NCI-H1105 treated with DMSO at 0.1 percent for 48 hours (cell line): ENCODE measurements around the gene STX17.

ENCODE experiments used
- DNase-seq: peaks from one replicate; lab custom pipeline; 2025; lab: John Stamatoyannopoulos, UW

STX17 gene

DNA sequence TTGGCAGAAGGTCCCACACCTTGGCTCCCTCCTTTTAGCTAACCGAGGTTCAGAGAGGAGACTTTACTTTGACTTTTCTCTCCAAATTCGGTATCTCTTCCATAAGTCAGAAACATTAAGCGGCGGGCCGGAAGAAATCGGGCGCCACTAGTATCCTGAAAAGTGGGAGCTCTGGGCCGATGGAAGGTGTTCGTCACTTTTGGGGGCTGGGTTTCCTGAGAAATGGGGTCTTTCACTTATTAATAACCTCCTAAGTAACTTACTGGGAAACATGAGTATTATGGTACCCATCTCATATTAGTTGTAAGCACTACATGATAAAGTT is 716 bp downstream of the STX17 start:
- DNase-seq: no peak

DNA sequence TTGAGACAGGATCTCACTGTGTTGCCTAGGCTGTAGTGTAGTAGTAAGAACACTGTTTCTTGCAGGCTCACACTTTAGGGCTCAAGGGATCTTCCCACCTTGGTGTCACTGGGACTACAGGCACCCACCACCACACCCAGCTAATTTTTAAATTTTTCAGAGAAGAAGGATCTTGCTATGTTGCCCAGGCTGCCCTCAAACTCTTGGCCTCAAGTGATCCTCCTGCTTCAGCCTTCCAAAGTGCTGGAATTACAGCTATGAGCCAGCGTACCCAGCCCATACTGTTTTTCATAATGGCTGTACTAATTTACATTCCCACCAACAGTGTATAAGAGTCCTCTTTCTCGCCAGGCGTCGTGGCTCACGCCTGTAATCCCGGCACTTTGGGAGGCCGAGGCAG is 5.1 kb downstream of the STX17 start:
- no peak for DNase-seq

DNA sequence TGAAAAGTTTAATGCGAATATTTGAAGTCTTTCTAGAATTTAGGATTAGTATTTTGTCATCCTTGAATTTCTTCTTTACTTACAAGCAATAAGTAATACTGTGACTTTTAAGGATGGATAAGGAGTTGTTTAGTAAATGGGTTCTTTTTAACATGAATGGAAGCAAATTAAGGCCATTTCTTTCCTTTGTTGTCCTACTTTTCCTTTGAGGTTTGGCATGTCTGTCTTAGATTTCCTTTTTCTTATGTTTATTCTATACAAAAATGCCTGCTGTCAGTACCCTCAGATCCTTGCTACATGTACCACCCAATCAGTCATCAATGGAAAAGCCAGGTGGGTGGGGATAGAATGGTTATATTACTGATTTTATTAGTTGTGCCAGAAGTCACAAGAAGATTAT is 10.2 kb downstream of the STX17 start:
- DNase-seq: no peak

DNA sequence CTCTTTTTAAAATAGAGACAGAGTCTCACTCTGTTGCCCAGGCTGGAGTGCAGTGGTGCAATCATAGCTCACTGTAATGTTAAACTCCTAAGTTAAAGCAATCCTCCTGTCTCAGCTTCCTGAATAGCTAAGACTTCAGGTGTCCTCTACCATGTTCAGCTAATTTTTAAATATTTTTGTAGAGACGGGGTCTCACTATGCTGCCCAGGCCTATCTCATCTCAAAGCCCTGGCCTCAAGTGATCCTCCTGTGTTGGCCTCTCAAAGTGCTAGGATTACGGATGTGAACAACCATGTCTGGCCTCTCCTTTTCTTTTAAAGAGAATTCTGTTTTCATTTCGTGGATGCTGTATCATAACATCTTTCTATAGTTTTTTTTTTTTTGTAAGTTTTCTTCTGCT is 11.7 kb downstream of the STX17 start:
- no peak for DNase-seq

DNA sequence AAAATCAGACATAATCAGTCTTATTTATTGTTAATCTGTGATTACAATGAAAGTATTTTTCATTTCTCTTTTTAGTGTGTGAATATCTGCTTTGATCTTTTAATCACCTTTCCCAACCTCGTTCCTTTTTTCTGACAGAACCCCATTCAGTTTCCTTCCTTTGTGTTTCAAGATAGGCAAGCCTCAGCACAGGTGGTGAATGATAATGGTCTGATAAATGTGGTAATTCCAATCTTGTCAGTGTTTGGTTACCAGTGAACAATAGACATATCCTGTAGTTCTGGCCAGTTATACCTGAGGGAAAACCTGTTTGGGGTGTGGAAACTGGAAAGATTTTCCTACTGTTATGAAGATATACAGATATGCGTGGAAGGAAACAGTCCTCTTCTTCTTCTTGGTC is 13.5 kb downstream of the STX17 start:
- DNase-seq: no peak

DNA sequence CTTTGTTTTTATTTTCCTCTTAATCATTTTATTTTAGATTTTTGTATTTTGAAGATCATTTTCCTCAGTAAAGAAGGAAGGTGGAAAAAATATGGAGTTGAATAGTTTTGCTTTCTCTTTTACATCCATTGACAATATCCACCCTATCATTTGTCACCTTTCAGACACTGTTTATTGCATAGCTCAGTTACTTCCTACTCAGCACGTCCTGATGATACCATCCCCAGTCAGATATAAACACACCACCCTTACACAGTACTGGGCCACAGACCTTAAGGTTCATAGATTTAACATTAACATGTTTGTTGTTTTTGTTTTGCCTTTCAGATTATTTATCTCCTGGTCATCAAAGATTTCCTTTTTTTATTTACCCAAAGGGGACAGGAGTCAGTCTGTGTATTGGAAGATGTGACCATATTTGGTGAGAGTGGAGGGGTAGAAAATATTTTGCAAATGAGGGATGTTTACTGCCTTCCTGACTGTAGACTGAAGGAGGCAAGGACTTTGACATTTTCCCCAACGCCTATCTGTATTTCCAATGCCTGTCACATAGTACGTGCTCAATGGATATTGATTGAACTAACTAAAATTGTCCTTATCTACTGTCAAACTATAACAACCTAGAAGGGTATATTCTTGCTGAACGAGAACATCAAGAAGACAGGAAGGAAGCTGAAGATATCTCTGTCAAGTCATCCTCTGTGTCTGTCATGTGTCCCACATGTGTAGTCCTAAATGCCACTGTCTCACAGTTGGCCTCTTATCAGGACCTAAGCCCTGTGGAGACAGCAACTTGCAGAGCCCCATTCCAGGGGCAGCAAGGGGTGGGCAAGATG is 15.6 kb downstream of the STX17 start:
- no peak for DNase-seq

DNA sequence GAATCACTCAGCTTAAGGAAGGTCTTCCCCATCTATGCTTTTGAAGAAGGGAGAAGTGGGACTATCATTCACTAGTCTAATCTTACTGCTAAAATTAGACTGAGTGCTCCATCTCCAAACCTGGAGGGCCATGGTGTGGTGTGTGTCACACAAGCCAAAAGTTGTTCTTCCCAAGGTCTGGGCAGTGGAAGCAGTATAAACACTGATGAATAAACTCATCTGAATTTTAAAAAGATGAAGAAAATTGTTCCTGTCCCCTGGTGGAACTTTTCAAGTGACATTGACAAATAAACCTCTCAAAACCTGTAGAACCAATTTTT is 16.2 kb downstream of the STX17 start:
- no peak for DNase-seq

DNA sequence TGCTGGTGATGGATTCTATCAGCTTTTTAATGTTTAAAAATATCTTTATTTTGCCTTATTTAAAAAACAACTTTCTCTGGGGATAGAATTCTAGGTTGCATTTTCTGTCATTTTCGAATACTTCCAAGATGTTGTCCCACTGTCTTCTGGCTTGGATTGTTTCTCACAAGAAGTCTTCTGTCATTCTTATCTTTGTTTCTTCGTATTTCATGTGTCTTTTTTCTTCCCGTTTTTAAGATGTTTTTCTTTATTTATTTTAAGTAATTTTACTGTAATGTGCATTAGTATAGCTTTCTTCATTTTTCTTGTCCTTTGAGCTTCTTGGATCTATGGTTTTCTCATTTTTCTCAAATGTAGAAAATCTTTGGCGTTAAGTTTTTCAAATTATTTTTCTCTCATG is 19.1 kb downstream of the STX17 start:
- DNase-seq: no peak

DNA sequence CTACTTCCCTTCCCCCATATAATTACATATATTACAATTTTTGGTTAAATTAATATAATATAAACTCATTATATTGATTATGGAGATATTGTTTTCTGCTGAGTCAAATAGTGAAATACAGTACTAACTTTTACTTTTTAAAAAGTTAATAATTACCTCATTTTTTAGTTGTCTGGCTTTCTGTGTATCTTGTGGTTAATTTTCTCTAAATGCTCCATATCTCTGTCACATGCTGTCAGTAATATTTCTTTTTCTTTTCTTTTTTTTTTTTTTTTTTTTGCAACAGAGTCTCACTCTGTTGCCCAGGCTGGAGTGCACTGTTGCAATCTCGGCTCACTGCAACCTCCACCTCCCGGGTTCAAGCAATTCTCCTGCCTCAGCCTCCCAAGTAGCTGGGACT is 23.2 kb downstream of the STX17 start:
- no peak for DNase-seq

DNA sequence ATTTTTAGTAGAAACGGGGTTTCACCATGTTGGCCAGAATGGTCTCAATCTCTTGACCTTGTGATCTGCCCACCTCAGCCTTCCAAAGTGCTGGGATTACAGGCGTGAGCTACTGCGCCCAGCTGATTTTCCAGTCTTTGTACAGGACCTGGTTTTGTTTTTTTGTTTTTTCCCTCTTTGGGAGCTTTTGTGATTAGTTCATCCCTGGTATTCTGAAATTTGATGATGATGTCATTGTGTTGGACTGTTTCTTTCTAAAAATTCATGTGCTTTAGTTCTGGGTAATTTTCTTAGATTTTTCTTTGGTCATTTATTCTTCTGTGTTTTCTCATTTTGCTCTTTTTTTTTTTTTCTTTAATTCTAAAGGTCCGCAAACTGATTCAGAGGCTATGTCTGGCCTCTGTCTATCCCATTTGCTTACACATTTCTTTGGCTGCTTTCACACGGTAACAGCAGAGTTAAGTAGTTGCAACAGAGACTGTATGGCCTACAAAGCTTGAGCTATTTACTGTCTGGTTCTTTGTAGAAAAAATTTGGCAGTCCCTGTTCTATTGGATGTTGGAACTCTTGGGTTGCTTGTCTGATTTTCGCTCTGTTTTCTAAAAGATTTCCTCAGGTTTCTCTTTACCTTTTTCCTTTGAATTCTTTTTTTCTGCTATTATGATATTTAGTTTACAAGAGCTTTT is 24.8 kb downstream of the STX17 start:
- no peak for DNase-seq

DNA sequence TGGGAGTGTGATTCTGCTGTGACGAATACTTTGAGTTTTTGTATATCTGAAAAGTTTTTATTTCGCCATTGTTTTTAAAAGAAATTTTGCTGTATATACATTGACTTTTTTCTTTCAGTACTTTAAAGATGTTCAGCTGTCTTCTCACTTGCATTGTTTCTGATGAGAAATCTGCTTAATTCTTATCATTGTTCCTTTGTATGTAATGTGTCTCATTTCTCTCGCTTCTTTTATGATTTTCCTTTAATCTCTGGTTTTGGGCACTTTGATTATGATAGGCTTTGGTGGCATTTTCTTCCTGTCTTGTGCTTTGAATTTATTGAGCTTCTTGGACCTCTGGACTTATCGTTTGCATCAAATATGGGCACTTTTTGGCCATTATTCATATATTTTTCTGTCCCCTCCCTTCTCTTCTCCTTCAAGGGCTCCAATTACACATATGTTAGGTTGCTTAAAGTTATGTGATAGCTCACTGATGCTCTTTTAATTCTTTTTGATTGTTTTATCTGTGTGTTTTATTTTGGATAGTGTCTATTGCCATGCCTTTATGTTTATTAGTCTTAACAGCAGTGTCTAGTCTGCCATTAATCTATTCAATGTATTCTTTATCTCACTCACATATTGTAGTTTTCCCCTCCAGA is 30.6 kb downstream of the STX17 start:
- DNase-seq: no peak

DNA sequence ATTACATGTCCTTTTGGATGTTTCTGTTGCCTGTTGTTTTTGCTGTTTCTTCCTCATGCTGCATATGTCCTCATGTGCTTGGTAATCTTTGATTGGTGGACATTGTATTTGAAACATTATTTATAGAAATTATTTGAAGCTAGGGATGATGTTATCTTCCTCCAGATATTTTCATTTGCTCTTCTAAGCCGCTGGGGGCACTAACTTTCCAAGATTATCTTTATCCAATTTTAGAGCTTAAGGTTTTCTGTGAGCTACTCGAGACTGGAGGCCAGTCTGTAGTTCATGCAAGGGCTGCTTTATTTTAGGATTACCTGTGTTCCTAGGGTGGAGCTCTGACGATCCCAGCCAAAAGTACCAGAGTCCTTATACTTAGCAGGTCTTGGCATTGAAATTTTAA is 40.9 kb downstream of the STX17 start:
- DNase-seq: no peak

DNA sequence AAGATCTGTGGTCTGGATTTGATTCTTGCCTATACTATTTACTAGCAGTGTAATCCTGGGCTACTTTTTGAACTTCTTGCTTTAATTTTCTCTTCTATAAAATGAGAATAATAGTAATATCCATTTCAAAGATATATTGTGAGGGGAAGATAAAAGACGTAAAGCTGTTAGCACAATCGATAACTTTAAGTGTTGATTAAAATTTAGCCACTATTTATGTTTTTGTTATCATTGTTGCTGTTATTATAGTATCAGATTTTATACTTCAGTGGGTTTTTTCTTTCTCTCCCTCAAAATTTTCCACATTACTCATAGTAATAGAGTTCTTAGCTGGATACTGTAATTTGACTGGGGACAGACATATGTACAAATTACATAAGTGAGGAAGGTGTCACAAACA is 42.0 kb downstream of the STX17 start:
- no peak for DNase-seq

DNA sequence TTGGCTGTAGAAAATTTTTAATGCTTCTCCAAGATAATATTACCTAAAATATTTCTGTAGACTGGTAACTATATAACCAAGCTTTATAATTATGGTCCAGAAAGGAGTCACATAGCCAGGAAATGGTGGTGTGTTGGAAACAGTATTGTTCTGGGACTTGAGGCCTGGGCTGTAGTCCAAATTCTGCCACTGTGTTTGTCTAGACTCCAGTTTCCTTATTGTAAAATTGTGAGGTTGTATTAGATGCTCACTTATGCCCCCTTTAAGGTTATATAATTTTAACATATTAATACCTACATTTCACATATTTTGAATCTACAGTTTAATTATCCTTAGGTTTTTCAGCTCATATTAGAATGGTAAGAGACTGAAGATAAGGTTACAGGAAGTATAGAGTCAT is 42.4 kb downstream of the STX17 start:
- DNase-seq: no peak

DNA sequence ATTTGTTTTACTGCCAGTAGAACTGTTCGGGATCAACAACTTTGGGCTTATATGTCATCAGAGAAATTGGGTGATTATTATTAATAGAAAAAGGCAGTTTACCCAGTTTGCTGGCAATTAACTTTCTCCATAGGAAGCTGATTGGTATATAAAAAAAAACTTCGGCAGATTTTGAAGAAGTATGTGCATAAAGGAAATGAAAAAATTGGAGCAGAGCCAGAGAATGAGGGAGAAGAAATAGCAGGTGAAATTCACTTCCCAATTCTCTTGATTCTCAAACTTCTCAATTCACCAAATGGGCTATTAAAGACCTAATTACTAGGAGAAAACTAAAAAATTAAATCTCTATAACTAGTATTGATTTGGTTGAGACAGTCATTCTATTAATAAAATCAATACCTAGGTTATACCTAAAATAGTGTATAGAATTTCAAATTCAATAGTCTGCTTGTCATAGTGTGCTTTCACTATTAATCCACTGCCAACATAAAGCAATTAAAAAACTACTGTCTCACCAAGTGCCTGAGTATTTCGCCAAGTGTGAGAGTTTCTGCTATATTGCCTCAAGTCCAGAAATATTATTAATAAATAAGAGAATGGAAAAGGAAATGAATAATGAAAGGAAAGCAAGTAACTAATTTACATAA is 47.5 kb downstream of the STX17 start:
- no peak for DNase-seq

DNA sequence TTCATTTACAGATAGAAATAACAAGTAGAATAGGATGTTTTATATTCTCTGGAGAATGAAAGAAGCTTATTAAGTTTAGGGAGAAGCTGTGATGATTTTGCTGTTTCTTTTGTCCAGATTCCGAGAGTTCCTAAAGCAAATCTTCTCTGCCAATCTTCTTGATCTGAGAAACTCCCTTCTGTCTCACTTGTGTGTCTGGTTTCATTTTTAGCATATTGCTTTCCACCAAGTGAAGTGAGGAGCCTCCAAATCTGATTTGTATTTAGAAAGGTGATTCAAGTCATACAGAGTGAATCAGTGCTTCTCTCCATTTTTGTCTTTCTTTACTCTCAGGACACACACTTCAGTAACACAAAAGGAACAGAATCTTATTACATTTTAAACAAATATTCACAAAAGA is 48.4 kb downstream of the STX17 start:
- no peak for DNase-seq

DNA sequence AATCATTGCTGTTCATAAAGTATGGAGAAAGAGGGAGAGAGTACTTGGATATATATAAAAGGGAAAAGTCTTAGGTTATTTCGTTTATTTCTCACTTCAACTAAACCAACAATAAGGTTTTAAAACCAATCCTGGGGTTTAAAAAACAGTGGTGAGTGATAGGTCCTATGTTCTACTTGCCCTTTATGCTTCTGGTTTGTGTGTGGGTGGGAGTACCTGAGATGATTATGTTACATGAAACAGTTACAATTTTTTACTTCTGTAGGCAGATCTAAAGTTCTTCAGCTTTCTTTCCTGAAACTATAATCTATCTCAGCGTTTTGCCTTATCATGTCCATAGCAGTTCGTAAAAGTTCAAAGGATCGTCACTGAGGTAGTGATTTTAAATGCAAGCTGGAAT is 49.2 kb downstream of the STX17 start:
- no peak for DNase-seq

DNA sequence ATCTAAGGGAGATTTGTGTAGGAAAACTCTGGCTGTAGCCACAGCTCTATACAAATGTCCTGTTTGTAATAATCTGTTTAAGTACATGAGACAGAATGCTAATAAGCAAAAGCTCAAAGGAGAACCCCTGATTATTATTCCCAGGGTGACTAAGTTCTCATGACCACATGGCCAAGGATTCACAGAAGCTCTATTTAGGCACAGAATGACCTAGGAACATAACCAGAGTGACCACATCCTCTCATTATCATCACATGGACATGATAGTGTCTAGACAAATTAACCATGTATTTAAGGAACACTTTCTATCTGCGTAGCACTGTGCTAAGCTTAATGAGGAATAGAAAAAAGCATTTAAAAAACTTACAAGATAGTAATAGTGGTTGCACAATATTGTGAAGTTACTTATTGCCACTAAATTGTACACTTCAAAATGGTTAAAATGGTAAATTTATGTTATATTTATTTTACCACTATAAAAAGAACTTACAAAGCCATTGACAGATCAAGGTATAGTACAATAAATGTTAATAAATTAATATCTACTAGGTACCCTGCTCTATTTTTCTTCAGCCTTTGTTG is 56.3 kb downstream of the STX17 start:
- DNase-seq: no peak

DNA sequence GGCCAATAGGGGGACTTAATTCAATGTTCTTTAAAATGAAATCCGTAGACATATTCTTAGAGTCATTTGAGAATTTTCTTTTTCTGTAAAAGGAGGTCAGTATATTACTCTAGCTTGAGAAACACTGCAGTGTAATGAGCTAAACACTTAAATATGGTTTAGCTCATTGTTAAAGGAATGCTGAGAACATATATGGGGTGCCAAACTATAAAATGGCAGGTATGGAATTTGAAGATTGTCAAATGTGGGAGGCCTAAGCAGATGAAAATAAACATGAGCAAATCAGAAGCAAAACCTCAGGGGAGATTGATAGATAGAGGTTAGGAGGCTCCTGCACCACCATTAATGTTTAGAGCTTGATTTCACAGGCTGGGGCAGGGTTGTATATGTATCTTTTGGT is 57.9 kb downstream of the STX17 start:
- no peak for DNase-seq

DNA sequence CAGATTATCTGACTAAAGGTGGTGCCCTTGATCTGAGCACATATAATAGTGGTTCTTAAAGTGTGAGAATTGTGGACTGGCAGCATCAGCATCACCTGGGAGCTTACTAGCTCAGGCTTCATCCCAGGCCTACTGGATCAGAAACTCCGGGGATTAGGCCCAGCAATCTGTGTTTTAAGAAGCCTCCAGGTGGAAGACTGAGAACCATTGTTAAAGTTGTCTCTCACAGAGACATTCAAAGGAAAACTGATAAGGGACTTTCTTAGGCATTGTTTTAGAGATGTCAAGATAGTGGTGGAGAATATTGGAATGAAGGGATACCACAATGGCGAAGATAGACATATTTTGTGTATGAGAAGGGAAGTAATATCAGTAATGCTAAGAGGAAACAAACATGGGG is 59.5 kb downstream of the STX17 start:
- DNase-seq: no peak

DNA sequence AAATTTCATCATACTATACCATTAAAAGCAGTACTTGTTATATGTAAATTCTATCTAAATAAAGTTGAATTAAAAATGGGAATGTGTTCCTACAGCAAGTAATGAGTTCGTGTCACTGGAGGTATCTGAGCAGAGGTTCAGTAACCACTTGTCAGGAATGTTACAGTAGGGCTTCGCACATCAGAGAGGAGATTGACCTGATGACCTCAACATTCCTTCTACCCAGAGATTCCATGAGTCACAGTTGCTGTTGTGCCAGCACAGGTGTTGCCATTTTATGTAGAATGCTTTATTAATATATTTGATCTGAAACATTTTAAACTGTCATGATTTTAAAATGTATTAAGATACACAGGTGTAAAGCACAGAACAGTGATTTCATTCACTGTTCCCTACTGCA is 60.3 kb downstream of the STX17 start:
- DNase-seq: no peak

DNA sequence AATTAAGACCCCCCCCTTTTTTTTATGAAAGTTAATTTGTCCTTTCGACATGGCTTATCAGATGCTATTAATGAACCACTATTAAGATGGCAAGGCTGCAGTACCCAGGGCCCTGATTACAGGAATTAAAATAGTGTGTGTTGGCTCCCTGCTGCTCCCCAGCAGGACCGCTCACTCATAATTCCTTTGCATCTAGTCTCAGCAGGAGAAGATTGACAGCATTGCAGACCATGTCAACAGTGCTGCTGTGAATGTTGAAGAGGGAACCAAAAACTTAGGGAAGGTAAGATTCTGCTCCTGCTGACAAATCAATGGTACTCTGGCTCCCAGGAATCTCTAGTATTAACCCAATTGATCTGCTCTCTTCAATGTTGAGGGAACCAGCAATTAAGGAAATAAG is 61.0 kb downstream of the STX17 start:
- DNase-seq: no peak

DNA sequence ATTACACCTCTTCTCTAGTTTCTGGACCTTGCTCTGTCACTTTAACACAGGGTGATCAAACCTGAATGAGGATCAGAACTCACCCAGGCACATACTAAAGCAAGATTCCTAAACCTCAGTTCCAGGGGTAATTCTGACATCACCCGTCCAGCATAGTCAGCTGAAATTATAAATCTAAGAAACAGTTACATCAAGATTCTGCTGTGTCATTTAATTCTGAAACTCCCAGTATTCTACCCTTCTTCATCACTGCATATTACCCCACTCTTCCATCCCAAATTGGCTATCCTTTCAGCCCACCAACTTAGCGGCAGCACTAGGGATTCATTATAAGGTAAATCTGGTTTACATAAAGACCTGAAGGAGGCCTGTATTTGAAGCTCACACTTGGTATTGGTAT is 64.0 kb downstream of the STX17 start:
- no peak for DNase-seq
